GM23248 (cell line): ENCODE measurements around the gene KCNG4.

Experiments used
- EZH2 ChIP-seq: fragments of 200-600 bp; sonication (generic); IDR thresholded peaks from 2 replicates; pipeline ENCODE4 v1.6.1; 2018; ENCODE audit warnings: antibody characterized with exemption, mild to moderate bottlenecking; ENCODE audit not compliant: insufficient read depth, poor library complexity, severe bottlenecking
- EZH2phosphoT487 ChIP-seq: fragments of 200-600 bp; sonication (generic); IDR thresholded peaks from 2 replicates; pipeline ENCODE4 v1.6.1; 2018; ENCODE audit warnings: antibody characterized with exemption, moderate library complexity, mild to moderate bottlenecking, low read depth; ENCODE audit not compliant: insufficient read depth

DNA sequence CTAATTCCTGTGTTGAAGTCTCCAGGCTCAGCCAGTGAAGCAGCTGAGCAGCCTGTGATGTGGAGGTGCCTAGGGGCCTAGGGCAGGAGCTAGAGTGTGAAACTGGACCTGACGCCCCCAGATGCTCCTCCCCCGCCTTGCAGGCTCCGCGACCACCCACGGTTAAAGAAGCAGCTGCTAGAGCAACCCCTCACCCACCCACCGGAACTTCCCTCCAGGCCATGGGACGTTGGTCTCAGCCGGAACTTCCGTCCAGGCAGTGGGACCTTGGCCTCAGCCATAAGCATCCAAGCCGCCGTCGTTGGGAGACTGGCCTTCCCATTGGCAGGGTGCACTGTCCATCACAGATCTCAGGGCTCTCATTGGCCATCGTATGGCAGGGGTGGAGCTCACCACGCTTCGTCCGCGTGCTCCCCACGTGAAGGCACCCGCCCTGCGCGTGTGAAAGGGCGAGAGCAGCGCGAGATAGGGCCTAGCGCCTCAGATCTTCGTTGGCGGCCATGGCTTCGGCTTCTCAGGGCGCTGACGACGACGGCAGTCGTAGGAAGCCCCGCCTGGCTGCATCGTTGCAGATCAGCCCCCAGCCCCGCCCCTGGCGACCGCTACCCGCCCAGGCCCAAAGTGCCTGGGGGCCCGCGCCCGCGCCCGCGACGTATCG lies 49.0 kb downstream of the KCNG4 start, which contains the start of gene ADAD2:
- TF ChIP-seq EZH2 (no peak), EZH2phosphoT487 (no peak)
